K562 (cell line): Measurements from ENCODE around the gene EFNA5. TPM values are rescaled to one million over a fixed set of nuclear protein-coding genes. Genes with fewer than 3 reads are reported as not detected.

ENCODE experiments used
- ATAC-seq: fragments of 200-7000 bp; cut with Tn5 transposase; 3 replicates; pipeline ENCODE4 v1.9.1; 2020; ENCODE audit warnings: moderate library complexity
- BruUV-seq: library from RNA; stranded (reverse); fragments of 400-500 nt; replicated peaks from 2 replicates; lab custom pipeline; 2021; lab: Mats Ljungman, UMichigan
- CTCF ChIA-PET: fragments of 300-600 bp; formaldehyde crosslinking; extraction: SDS; loops from one replicate; lab custom pipeline; 2021; ENCODE audit warnings: low intra/inter-chr PET ratio; lab: Yijun Ruan, JAX
- POLR2A ChIA-PET: fragments of 300-600, 350-650 bp; sonication (Branson Sonifier 250); formaldehyde crosslinking; extraction: SDS; loops from one replicate; lab custom pipeline; 2021; ENCODE audit warnings: antibody characterized with exemption, inconsistent platforms; lab: Yijun Ruan, JAX
- DNase-seq, 4 experiments: peaks; one replicate each; pipeline versions ENCODE4 v3.0.0 to v3.0.0-alpha.2; 2011 to 2018; ENCODE audit warnings: low spot score in 3 of 4, mixed read lengths in 3 of 4; ENCODE audit errors: extremely low read depth in 1 of 4
- FAIRE-seq: peaks from 2 replicates; lab custom pipeline; 2011; peaks lifted over from hg19 to GRCh38; lab: Jason Lieb, UNC
- H2AFZ ChIP-seq: 2 replicates; pipeline ENCODE4 v1.6.0; 2011; ENCODE audit warnings: low read depth, low read length, control low read depth, inconsistent platforms
- H3K27ac ChIP-seq: fragments of 200-600 bp; 3 replicates; pipeline ENCODE4 v1.8.0; 2011; ENCODE audit warnings: low read depth, mild to moderate bottlenecking, control low read depth, inconsistent platforms, low read length, moderate library complexity, mixed read lengths; ENCODE audit errors: extremely low read depth
- H3K27me3 ChIP-seq, 2 experiments: fragments of 300-600 bp in 1 of 2; 2 replicates in 1 of 2; 3 replicates in 1 of 2; pipeline versions ENCODE4 v1.6.0 to v1.8.0; 2011; ENCODE audit warnings: inconsistent platforms in 2 of 2, low read length in 2 of 2, mild to moderate bottlenecking in 1 of 2, mixed read lengths in 1 of 2, moderate library complexity in 1 of 2; ENCODE audit not compliant: control insufficient read depth in 2 of 2, insufficient read depth in 2 of 2
- H3K36me3 ChIP-seq: fragments of 300-600 bp; 3 replicates; pipeline ENCODE4 v1.8.0; 2011; ENCODE audit warnings: mild to moderate bottlenecking, low read length, inconsistent platforms; ENCODE audit not compliant: control insufficient read depth, insufficient read depth
- H3K4me1 ChIP-seq, 2 experiments: fragments of 200-600 bp in 1 of 2; replicated peaks in 1 of 2; 2 replicates in 1 of 2; 3 replicates in 1 of 2; pipeline versions ENCODE4 v1.5.1 to v1.8.0; 2011; ENCODE audit warnings: inconsistent platforms in 2 of 2, low read length in 2 of 2, mild to moderate bottlenecking in 1 of 2, mixed read lengths in 1 of 2, moderate library complexity in 1 of 2; ENCODE audit not compliant: control insufficient read depth in 2 of 2, insufficient read depth in 2 of 2
- H3K4me2 ChIP-seq: 2 replicates; pipeline ENCODE4 v1.6.1; 2011; ENCODE audit warnings: low read length, control low read depth, inconsistent platforms, mixed read lengths; ENCODE audit not compliant: insufficient read depth
- H3K4me3 ChIP-seq: fragments of 200-600 bp; sonication (generic), shearing (Covaris generic); 2 replicates; pipeline ENCODE4 v1.5.1; 2016; ENCODE audit warnings: control low read depth, inconsistent platforms
- H3K79me2 ChIP-seq: fragments of 200-600 bp; 3 replicates; pipeline ENCODE4 v1.8.0; 2011; ENCODE audit warnings: low read length, inconsistent platforms; ENCODE audit not compliant: control insufficient read depth, insufficient read depth
- H3K9ac ChIP-seq, 2 experiments: 2 replicates each; pipeline versions ENCODE4 v1.6.0 to v1.6.1; 2011; ENCODE audit warnings: low read depth in 2 of 2, low read length in 2 of 2, control low read depth in 1 of 2, inconsistent platforms in 1 of 2, mild to moderate bottlenecking in 1 of 2, mixed read lengths in 1 of 2; ENCODE audit not compliant: insufficient read depth in 1 of 2
- H3K9me1 ChIP-seq: one replicate; pipeline ENCODE4 v1.6.0; 2011; ENCODE audit warnings: inconsistent platforms, mild to moderate bottlenecking, low read length, moderate library complexity; ENCODE audit not compliant: control insufficient read depth, insufficient read depth
- H3K9me3 ChIP-seq: replicated peaks from 2 replicates; pipeline ENCODE4 v1.5.1; 2011; ENCODE audit warnings: low read depth, low read length, inconsistent platforms; ENCODE audit not compliant: control insufficient read depth, insufficient read depth
- H4K20me1 ChIP-seq: replicated peaks from 2 replicates; pipeline ENCODE4 v1.6.1; 2011; ENCODE audit warnings: low read length, inconsistent platforms, mixed read lengths; ENCODE audit not compliant: control insufficient read depth, insufficient read depth
- CHAMP1 ChIP-seq: fragments of 450-650 bp; IDR thresholded peaks from 2 replicates; pipeline ENCODE4 v1.6.1; 2016; ENCODE audit warnings: mild to moderate bottlenecking
- MAFG ChIP-seq: fragments of 450-650 bp; conservative IDR thresholded peaks from 2 replicates; pipeline ENCODE4 v1.6.1; 2016; ENCODE audit warnings: missing genetic modification characterization, missing compliant biosample characterization
- PHB2 ChIP-seq: fragments of 450-650 bp; IDR thresholded peaks from 2 replicates; pipeline ENCODE4 v1.6.1; 2017; ENCODE audit warnings: low read depth
- PRMT5 ChIP-seq: sonication (generic); formaldehyde crosslinking; IDR thresholded peaks from 2 replicates; pipeline ENCODE4 v1.5.0; 2020; ENCODE audit warnings: missing genetic modification reagents
- ZNF133 ChIP-seq: fragments of 250-450 bp; sonication (Bioruptor Pico); IDR thresholded peaks from 2 replicates; pipeline ENCODE4 v1.4.0; 2020; ENCODE audit warnings: mild to moderate bottlenecking
- ZNF316 ChIP-seq: fragments of 450-650 bp; IDR thresholded peaks from 2 replicates; pipeline ENCODE4 v1.6.1; 2016
- WGBS: fragments of 100-300 bp; shearing (Covaris generic); methylation state at CpG from one replicate; pipeline ENCODE4 v1.1.6; 2016; ENCODE audit warnings: low coverage, mixed read lengths; ENCODE audit not compliant: insufficient coverage; ENCODE audit errors: missing lambda C conversion rate; 5-methylcytosine and 5-hydroxymethylcytosine counted together
- in situ Hi-C: fragments of 300-500 bp; cut with MboI; formaldehyde crosslinking; loops from 4 replicates; pipeline ENCODE4 v1.15.0; 2018; ENCODE audit warnings: inconsistent platforms, mixed read lengths
- intact Hi-C: fragments of 100-400 bp; cut with micrococcal nuclease; formaldehyde crosslinking; loops from 2 replicates; pipeline ENCODE4 v1.14.2; 2022
- polyA plus RNA-seq, 8 experiments: library from polyadenylated mRNA; depleted of rRNA in 4 of 8; stranded (reverse) in 5 of 8; unstranded in 3 of 8; fragments of >200 nt; fragmentation: Nextera tagmentation in 2 of 8; fragmentation: Illumina TruSeq in 1 of 8; extraction: Ambion mirVana in 2 of 8; extraction: Trizol in 1 of 8; gene quantifications; 2 replicates each; pipeline versions ENCODE4 v1.2.1 to v1.2.3, GENCODE V29; 2011 to 2014; ENCODE audit warnings: inconsistent platforms in 1 of 8, missing spikeins in 1 of 8
- total RNA-seq, 7 experiments: library from RNA; depleted of rRNA in 6 of 7; stranded (reverse); fragments of >200 nt in 6 of 7; fragmentation: Illumina TruSeq in 2 of 7; extraction: Trizol in 2 of 7; gene quantifications; 2 replicates each; pipeline versions ENCODE4 v1.2.1 to v1.2.3, GENCODE V29; 2011 to 2021; ENCODE audit warnings: low replicate concordance in 1 of 7

Gene EFNA5
- total and polyA plus RNA-seq, 9 of the 15 experiments (the other 6 are each of a cell fraction or from before 2014, with no cell fraction given), result 0.20 TPM; not detected in 8

GRCh38 chr5:107654827-107655226, 15.9 kb downstream of the EFNA5 start:
- Histone ChIP-seq H3K27ac (no peak overlapping the region), H3K4me2 (no peak overlapping the region), H4K20me1 (no peaks in the 10 kb centered on the region), H3K4me3 (no peak overlapping the region), H3K36me3 (no peaks in the 10 kb centered on the region), H3K9me1 (no peaks in the 10 kb centered on the region), H3K9me3 (no peaks in the 10 kb centered on the region), H3K27me3 (no peaks in the 10 kb centered on the region), H3K9ac (no peak overlapping the region), H3K4me1 (no peaks in the 10 kb centered on the region), H3K79me2 (no peaks in the 10 kb centered on the region), H2AFZ (no peak overlapping the region)
- in situ Hi-C loops, result no loop called here
- BruUV-seq, result no TSS peak
- ChIA-PET CTCF (no interaction called here), POLR2A (no interaction called here)
- FAIRE-seq, result no peak
- TF ChIP-seq CHAMP1 (no peak), ZNF316 (0 out of 2 replicates have a peak, but pooled peaks have one; percentile 15), MAFG (0 out of 2 replicates have a peak, but pooled peaks have one; percentile 18)
- intact Hi-C loops, result no loop called here
- no peak for DNase-seq
- 0% methylated on average over 1 of the region's 1 CpG for WGBS
- ATAC-seq, result no peak

GRCh38 chr5:107653685-107654084, 17.1 kb downstream of the EFNA5 start:
- POLR2A ChIA-PET, result no interaction called here
- Histone ChIP-seq H3K9me1 (no peaks in the 10 kb centered on the region), H3K4me3 (no peak overlapping the region), H3K79me2 (no peaks in the 10 kb centered on the region), H3K9ac (no peak overlapping the region), H3K27me3 (no peaks in the 10 kb centered on the region), H3K27ac (no peak overlapping the region), H3K4me1 (no peaks in the 10 kb centered on the region), H2AFZ (no peak overlapping the region), H4K20me1 (no peaks in the 10 kb centered on the region), H3K36me3 (no peaks in the 10 kb centered on the region), H3K4me2 (no peak overlapping the region), H3K9me3 (no peaks in the 10 kb centered on the region)
- intact Hi-C loops (no loop called here), in situ Hi-C loops (no loop called here)
- ATAC-seq (no peak), FAIRE-seq (no peak), DNase-seq (no peak)
- WGBS, result 0% methylated on average over 2 of the region's 2 CpGs
- no peak for TF ChIP-seq PHB2
- TF ChIP-seq ZNF133 (CRISPR knock-in tag), result no peak
- no peak for TF ChIP-seq PRMT5 (CRISPR knock-in tag)
- BruUV-seq, result no TSS peak
- CTCF ChIA-PET, result no interaction called here
